Activated CD4-positive, alpha-beta T cell treated with anti-CD3 and anti-CD28 coated beads, Interleukin-2, amount 50 U/mL, for 1 hour (primary cell): ENCODE results near the gene XPO6.

Experiments used
- DNase-seq: peaks from one replicate; pipeline ENCODE4 v3.0.0-alpha.2; 2020

The XPO6 gene

DNA sequence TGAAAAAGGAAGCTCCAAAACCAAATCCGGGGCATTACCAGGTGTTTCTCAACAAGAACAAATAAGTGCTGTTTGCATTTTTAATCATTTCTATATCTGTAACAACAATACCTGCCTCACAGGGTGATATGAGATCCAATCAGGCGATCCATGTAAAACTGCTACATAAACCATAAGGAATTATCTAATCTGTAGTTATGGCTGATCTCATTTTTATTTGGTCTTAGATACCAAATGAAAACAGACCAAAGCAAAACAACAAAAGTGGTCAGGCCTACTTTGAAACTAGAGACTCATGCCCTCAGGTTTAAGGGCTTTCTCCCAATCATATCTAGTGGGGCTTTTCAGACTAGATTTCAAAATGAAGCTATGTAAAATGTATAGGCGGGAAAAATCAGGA lies 28.3 kb downstream of the XPO6 start:
- no peak for DNase-seq

DNA sequence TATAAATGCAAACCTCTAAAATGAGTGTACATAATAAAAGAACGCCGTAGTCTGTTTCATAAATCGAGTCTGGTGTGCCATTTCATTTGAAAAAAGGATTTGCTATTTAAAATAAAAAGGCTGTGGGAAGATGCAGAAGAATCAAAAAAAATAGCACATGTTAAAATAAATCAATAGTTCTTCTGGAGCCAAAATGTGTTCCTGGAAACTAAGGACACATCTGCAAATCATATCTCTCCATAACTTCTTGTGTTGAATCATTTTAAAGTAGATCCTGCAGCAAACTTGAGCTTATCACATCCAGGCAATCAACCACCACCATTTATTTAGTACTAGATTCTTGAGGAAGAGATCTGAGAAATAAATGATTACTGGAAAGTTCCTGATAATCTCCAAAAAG lies 29.0 kb downstream of the XPO6 start:
- no peak for DNase-seq

DNA sequence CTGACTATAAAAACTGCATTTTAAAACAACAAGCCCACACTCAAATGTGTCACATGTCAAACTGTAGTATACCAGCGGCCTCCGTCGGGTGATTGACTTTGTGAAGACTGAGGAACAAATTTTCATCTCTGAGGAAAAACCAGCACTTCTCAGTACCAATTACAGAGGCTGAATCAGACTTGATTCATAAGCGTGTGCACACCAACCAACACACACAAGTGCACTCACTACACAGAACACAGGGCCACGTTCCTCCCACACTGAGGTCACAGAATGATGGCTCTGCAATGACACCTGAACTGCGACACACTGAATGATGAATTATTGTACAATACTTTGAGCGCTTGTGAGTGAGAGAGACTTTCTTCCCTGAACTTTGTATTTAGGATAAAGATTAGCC lies 29.6 kb downstream of the XPO6 start:
- peak; percentile 26 for DNase-seq

DNA sequence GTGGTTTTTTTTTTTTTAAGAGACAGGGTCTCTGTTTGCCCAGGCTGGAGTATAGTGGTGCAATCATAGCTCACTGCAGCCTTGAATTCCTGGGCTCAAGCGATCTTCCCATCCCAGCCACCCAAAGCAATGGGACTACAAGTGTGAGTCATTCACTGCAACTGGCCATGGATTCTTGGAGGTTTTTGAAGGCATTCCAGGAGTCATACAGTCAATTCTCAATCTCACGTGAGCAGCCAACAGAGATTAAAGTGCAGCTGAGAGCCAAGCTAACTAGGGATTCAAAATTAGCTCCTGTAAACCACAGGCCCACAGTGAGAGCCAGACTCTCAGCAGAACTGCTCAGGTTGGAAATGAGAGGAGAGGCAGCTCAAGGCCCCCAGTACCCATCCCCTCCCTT lies 30.2 kb downstream of the XPO6 start:
- DNase-seq: no peak

DNA sequence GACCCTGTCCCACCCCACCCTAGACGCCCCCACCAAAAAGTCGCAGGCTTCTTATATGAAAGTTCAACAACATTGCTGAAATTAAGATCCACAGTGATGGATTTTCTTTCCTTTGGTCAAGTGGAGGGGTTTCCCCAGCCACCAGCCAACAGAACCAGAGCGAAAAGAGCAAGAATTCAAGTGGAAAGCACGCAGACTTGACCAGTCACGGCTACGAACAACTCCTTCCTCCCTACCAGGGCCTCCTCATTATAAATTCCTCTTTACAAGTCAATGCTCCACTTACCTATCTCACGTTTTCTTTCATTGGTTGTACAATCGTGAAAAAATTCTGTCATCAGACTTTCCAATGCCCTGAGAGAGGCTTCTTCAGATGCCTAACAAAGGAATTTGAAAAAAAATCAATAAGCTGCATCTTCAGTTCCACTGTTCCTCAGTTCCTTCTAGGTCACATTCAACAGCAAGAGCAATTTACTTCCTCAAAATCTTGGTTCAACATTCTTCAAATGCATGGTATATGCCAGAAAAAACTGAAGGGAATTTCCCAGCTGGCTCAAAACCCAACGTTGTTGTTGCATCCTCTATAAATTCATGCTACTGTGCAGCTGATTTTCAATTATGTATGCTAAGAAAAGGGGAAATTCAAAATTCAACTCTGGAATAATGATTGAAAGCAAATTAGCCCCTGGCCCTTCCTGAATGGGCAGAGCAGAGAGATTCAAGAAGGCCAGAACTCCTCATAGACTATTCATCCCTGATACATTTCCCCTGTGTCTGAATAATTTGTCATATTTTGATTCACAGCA lies 30.9 kb downstream of the XPO6 start:
- no peak for DNase-seq

DNA sequence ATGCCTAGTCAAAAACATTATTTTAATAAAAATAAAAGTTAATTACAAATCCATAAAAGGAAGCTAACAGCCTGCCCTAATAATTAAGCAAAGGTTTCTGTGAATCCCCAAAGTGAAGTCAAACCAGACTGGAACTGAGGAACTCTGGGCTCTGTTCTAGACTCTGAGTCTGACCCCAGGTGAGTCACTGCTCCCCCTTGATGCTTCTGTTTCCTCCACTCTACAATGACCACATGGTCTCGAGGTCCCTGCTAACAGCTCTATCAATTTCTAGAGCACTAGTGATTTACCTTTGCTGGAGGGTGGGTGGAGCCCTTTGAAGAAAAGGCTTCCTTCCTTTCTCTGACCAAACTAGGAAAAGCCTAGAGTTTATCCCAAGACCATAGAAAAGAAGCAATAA lies 32.4 kb downstream of the XPO6 start:
- no peak for DNase-seq

DNA sequence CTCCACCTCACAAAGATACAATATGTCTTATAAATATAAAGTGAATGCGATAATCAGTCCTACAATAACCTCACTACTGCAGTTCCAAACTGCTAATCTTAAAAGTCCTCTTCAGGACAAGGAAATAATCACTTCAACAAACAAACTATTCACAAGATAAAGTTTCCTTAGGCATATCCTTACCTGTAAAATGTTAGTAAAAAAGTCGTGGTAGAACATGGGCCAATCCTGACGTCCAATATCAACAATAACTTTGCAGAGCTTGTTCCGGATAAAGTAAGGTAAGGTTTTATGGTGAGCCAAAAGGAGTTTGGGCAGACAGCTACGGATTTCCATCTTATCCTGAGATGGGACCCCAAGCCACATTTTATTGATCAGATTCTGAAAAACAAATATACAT lies 36.0 kb downstream of the XPO6 start:
- DNase-seq: no peak

DNA sequence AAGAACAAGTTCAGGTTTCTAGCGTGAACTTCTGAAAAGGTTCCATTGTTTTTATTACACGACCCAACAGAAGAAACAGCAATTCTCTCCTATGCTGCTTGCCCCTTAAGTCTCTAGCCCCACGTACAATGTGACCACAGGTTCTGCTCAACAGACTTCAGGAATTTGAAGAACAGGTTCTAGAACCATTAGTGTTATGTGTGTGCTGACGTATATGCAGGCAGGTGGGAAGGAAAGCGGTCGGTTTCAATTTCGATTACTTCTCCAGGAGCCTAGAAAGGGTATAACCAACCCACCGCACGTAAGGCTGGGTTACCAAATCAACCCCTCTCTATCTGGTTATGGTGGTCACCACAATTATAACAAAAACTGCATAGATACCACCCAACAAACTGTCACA lies 39.4 kb downstream of the XPO6 start:
- no peak for DNase-seq

DNA sequence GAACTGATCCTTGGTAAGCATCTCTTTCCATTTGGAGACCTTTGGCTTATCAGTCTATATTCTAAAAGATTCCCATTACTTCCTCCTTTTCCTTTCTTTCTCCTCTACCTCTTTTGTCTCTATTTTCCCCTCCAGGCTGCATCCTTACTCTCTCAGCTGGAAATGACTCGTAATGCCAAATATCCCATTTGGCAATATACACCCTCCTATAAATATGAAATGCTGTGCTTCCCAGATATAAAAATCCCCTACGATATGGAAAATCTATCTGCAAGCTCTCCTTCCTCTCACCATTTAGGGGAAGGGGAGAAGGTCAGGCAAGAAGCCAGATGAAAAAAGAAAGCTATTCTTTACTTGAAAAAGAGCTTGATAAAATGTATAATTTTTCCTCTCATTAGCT lies 39.9 kb downstream of the XPO6 start:
- DNase-seq: no peak

DNA sequence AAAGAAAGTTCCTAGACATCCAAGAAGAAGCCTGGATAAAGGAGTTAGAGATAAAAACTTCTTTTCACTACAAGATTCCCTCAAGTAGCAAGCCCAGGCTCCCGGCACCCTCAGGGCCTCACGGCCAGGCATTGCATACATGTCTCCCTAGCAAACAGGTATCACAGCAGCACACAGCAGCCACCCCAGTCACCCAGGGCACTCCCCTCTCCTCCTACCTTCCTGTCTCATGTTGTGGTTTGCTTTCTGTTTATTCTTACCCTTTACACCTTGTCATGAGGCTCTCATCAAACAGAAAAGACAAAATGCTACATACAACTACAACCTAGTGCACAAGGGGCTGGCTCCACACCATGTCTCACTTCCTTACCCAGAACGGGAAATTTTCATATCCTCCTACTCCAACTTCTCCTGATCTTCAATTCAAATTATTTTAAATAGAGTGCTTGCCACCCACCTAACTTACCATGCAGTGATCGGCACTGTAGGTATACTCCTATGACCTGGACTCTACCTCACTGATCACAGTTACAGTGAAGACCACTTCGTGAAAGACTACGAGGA lies 42.7 kb downstream of the XPO6 start:
- DNase-seq: peak; percentile 62

DNA sequence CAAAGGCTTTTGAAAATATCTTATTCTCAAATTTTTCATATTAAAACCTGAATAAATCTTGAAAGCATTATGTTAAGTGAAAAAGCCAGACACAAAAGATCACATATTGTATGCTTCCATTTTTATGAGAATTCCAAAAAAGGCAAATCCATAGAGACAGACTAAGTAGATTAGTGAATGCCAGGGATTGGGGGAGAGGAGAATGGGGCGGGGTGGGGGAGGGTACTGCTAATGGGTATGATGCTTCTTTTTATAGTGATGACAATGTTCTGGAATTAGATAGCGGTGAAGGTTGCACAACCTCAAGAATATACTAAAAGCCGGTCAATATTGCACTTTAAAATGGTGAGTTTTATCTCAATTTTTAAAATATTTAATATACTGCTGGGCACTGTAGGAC lies 44.0 kb downstream of the XPO6 start:
- DNase-seq: no peak

DNA sequence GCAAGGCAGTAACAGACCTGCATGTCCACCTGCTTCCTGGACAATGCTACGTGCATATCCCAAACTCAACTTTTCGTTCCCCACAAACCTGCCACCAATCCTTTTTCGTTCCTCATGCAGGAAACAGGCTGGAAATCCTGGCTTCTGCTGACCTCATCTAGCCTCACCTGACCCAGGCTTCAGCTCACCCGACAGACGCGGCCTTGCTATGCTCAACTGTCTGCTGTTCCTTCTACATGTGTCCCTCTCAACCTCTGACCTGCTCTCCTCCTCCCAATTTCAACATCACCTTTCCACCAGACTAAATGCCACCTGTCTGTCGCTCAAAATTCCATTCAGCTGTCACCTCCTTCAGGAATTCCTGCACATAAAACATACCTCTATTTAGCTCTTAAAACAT lies 44.5 kb downstream of the XPO6 start:
- DNase-seq: no peak

DNA sequence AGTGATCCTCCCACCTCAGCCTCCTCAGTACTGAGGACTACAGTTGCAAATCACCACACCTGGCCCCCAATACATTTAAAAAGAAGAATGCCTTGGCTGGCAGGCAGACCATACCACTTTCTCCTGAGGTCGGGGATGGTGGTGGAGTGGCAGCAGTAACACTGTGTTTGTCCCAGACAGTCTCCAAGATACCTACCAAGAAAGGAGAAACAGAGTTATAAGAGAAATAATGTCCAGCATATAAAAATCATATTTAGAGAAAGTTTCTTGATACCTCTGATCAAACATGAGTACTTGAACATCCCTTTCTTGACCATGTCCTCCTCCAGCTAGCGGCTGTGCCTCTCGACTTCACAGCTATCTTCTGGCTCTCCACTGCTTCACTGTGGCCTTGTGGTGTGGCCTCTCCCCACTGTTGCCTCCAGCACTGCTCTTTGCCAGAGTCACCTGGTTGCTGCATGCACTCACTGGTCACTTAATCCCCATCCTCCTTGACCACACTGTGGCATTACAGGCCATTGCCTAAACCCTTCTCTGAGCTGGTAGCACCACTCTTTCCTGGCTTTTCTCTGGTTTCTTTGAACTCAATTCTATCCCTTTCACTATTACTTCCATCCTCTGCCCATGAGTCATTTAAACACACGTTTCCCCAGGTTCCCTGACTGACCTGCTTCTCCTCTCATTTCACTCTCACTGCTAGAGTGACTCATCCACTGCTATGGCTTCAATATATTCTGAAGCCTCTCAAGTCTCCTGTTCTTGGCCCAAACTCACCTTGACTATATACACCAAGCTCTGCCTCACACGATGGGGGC lies 45.2 kb downstream of the XPO6 start:
- DNase-seq: no peak

DNA sequence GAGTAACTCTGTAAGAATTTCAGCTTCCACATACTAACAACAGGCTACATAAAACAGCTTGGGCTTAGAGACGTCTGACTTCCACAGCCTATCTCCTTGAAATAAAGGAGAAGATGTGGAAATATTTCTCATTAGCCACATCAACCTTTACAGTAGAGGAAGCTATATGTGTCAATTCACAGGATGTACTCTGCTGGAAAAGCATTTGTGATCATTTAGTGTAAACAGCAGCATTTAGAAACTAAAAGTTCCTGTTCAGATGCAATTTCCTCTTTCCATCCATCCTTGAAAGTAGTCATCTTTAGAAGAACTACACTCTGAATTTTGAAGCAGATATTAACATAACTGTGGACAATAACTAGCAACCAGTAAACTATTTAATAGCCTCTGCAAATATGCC lies 46.2 kb downstream of the XPO6 start:
- DNase-seq: no peak

DNA sequence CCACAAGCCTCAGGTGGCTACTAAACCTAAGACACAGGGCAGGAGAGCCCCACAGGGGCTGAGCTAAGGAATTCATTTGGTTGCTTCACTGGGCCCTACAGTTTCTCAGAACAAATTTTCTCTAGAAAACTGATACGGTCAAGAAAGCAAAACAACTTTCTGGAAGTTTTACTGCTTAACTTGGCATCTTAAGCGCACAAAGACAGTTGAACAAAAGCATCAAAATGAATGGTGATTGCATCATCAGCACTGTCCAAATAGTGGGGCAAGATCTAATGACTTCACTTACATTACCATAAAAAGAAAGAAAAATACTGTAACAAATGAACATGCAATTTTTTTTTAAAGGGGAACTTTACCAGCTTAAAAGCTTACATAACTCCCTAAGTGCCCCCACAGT lies 47.6 kb downstream of the XPO6 start:
- no peak for DNase-seq

DNA sequence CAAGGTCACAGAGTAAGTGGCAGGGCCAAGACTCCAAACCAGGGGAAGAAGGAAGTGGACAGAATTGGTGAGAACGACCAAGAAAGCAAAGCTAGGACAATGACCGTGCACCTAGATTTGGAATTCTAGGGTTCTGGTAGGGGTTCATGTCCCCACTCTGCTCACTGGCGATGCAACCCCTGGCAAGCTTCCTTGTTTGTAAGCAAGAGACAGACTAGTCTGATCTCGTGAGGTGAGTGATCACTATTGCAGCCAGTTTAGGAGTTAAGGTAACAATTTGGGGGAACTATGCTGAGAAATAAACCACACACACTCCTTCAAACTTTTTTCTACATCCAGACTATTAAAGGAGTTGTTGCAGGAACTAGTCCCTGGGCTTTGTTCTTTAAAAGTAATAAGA lies 48.1 kb downstream of the XPO6 start:
- no peak for DNase-seq

DNA sequence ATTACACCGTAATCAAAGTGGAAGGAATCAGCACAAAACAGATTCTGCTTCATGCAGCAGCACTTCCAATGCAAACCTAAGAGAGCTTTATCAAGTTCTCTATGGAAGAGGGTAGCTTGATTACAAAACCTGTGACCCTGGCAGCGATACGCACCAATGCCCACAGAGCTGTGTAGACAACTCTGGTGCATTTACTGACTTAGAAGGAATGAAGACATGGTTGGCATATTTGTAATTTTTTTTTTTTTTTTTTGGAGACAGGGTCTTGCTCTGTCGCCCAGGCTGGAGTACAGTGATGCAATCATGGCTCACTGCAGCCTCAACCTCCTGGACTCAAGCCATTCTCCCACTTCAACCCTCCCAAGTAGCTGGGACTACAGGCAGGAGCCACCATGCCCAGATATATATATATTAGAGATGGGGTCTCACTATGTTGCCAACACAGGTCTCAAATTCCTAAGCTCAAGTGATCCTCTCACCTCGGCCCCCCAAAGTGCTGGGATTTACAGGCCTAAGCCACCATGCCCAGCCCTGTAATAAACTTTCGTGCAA lies 49.4 kb downstream of the XPO6 start:
- DNase-seq: no peak

DNA sequence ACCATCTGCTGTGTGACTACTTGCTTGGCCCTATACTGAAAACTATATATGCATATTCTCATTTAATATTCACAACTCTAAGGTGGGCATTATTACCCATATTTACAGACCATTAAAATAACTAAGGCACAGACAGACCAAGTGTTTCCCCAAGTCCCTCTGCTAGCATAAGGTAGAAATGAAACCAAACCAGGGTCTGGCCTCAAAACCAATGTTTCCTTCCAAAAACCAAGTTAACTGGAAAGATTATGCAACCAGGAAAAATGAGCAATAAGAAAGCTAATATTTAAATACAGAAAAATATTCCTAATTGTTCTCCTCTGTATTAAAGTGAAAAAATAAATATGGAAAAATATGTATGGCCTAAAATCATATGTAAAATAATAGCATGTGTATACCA lies 50.1 kb downstream of the XPO6 start:
- DNase-seq: no peak

DNA sequence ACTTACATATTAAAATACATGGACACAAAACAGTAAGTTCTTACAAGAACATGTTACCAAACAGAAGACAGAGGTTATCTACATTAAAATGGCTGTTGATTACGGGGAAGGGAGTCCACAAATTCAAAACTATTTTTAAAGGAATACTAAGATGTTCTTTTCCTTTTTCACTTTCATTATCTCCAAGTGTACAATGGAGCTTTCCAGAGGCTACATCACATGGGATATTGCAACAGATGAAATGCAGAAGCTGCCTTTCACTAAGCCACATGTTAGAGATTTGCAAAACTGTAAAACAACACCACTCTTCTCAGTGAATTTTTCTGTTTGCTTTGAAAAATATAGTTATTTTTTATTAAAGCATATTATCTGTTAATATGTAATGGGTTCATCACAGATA lies 53.6 kb downstream of the XPO6 start:
- no peak for DNase-seq

DNA sequence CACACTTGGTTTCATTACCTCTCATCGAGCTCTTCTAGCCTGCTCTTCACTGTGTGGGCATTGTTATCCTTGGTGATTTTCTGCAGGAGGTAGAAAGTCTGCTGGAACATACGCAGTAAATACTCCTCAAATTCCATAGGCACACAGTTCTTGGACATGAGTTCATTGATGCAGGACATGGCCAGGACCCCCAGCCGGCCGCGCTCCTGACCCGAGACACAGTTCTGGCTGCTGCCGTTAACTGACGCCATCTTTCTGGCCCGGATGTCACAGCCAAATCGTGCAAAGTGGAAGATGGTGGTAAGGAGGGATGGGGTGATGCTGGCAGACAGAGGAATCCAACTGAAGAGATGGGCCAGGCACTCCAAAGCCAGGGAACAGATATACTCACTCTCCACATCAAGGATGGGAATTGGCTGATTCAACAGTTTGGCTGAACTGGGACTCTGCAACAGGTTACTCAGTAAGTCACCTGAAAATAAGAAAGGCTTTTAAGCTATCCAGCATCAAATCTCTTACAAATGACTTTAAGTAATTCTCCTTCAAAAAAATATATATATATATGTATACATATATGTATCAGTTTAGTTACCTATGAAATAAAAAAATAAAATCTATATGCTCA lies 55.6 kb downstream of the XPO6 start:
- DNase-seq: no peak

DNA sequence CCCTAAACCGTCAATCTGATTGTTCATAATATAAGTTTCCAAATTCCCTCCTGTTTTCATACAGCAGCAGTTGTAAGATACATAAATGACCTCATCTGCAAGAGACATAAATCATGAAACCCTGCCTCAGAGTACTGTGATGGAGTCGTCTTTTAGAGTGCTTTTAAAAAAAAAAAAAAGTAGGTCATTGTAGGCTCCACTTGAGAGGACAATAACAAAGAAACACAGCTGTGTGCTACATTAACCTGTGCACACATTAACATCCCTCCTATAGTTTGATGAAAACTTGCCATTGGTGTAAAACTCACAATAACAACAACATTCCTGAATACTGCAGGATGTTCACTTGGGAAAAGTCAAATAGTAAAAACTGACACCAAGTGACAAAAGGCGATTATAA lies 56.5 kb downstream of the XPO6 start:
- DNase-seq: no peak

DNA sequence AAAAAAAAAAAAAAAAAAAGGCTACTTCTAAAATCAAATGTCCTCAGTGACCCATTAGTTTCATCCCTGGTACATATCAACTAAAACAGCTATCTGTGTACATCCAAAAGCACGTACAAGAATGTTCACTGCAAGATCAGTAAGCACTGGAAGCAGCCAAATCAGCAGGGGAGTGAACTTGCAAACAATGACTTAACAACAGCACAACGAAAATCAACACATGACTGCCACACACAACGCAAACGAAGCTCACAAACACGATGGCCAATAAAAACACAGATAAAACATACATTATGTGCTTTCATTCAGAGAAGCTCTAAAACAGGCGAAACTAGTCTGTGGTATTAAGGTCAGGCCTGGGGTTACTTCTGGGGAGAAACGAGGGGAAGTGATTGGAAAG lies 60.6 kb downstream of the XPO6 start:
- DNase-seq: no peak
